Activated T-cell treated with anti-CD3 and anti-CD28 coated beads for 1 hour (primary cell): ENCODE results near the gene ZCCHC13.
A peak's percentile ranks its signal among the peaks of the same experiment; 100 is the strongest.
"Not testable (repeated sequence)": the region's sequence is repeated elsewhere in the genome, so short reads cannot be mapped to it uniquely, and the experiment has no call there.

Experiments
- DNase-seq: peaks from one replicate; pipeline ENCODE4 v3.0.0-alpha.2; 2020; ENCODE audit warnings: low read depth

Gene ZCCHC13

DNA sequence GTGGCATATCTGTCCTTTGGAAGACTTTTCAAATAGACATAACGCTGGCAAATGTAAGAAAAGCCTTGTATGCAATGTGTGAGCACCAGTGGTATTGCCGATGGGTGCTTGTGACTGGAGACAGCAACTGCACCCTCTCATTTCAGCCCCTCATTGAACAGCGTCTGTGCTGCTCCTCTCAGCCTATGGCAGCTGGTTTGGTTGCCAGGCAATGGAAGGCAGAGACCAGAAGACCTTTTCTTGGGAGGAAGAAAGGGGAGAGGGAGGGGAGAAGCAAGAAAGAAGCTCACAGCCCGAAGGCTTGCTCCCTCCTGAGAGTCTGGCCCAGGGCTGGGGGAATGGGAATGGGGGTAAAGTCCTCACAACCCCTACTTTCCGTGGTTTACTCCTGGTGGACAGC lies 20.2 kb downstream of the ZCCHC13 start:
- DNase-seq = no peak

DNA sequence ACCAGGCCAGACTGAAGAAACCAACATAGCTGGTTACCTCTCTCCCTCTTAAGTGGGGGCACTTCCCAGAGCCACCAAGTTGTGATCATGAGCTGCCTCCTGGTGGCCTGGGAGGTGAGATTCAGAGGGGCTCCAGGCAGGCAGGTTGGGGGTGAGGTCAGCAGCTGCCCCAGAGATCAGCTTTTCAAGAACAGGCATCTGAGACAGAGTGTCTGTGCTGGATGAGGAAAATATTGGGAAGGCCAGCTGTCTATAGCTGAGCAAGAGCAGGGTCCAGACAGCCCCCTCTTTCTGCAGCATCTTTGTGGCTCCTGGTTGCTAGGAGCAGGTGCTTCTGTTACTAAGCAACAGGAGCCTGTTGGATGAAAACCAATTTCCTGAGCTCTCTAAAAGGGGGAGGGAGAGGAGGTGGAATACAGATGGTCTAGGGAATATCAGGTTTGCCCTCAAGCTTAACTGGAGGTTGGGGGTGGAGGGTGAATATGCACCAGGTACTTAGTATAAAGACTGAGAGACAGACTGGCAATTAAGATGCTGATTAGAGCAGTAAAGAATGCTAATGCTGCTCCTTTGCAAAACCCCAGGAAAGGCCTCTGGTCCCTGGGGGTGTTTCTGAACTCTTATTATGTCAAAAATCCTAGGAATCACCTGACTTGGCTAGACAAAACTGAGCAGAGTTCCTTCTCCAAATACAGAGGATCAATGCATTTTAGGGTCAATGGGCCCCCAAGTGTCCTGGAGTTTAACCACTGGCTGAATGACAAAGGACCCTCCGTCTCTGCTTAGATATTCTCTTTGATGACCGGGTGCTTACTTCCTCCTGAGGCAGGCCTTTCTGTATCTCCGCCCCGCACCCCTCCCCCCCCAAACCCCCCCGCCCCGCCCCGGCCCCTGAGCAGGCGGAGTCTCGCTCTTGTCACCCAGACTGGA lies 21.4 kb downstream of the ZCCHC13 start:
- DNase-seq = no peak

DNA sequence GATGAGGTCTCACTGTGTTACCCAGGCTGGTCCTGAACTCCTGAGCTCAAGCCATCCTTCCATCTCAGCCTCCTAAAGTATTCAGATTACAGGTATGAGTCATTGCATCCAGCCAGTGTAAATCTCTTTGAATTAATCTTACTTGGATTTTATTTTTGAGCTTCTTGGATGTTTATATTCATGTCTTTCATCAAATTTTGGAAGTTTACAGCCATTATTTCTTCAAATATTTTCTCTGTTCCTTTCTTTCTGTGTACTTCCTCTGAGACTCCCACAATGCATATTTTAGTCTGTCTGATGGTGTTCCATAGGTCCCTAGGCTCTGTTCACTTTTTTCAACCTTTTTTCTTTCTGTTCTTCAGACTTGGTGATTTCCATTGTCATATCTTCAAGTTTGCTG lies 34.9 kb downstream of the ZCCHC13 start:
- DNase-seq = no peak

GRCh38 chrX:74340051-74340450 lies 36.1 kb downstream of the ZCCHC13 start:
- no peak for DNase-seq

GRCh38 chrX:74342211-74342610 lies 38.2 kb downstream of the ZCCHC13 start:
- DNase-seq = not testable (repeated sequence)

DNA sequence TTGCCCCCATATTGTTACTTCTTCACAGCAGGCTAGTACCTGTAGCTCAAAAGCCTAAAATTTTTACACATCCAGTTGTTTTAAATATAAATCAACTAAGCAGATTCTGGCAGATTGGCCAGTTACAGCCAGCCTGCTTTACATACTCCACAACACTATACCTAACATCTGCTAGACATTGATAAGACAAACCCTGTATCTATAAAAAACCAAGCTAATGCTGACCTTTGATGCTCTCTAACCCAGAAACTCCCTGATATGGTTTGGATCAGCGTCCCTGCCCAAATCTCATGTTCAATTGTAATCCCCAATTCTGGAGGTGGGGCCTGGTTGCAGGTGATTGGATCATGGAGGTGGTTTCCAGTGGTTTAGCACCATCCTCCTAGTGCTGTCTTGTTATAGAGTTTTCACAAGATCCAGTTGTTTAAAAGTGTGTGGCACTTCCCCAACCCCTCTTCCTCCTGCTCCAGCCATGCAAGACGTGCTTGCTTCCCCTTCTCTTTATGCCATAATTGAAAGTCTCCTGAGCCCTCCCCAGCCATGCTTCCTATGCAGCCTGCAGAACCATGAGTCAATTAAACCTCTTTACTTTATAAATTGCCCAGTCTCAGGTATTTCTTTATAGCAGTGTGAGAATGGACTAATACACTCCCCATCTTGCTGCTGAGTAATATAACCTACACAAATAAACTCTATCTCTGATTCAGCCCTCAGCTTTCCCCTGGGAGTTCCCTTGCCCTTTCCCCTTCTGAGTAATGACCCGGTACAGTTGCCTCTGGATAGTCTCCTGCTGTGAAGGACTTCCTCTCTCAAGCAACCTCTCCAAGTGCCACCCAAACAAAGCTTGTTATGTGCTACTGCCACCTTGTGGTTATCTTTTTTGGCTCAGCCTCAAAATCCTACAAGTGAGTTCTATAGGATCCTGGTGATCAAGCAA lies 39.6 kb downstream of the ZCCHC13 start:
- peak; percentile 1 for DNase-seq

- DNase-seq = no peak
Observed at GRCh38 chrX:74344280-74344622, 40.3 kb downstream of the ZCCHC13 start.

DNA sequence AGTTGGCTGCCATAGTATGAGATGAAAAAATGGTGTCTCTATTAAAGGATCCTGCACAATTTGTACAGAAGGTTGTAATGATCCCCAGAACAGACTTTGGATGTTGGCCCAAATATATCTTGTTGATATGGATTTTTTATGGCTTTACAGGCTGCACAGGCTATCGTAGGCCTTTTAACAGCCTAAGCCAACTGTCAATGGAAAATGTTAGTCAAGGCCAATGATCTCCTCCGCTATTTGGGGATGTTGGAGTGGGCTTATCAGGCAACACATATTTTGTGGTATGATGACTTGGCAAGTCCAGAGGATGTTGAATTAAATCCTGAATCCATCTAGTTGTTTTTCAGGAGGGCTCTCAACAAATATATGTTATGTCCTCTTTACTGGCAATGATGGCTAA lies 42.1 kb downstream of the ZCCHC13 start:
- DNase-seq = no peak

DNA sequence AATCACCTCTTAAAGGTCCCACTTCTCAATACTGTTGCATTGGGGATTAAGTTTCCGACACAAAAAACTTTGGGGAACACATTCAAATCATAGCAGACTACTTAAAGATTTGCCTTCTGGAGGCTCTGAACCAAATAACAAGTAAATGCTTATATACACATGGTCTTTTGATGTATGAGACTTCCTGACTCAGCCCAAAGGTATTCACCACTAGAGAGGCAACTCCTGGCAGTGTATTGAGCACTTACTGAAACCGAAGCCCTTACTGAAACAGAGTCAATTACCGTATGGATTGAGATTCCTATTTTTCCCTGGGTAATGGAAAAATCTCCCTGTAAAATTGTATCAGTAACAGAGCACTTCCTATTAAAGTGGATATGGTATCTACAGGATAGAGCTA lies 45.4 kb downstream of the ZCCHC13 start:
- no peak for DNase-seq

- no peak for DNase-seq
Observed at GRCh38 chrX:74351760-74352159, 47.8 kb downstream of the ZCCHC13 start.

DNA sequence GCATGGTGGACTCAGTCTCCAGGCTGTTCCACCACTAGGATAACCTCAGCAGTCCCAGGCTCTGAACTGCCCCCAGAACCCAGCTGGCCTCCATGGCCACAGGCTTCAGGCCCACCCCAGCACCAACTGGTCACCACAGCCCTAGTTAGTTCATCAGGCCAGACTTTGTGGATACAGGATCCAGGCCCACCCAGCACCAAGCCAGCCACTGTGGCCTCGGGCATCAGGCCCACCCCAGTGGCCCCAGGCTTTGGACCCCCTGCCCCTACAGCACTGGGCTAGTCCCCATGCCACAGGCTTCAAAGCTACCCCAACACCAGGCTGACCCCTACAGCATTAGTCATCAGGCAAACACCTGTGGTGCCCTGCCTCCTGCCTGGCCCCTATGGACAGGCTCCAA lies 50.0 kb downstream of the ZCCHC13 start:
- DNase-seq = no peak
